WTC11 (cell line): ENCODE measurements around the gene SMAP2. TPM values are rescaled to one million over a fixed set of nuclear protein-coding genes. Genes with fewer than 3 reads are reported as not detected.

Source experiments
- ATAC-seq: fragments of 200-7000 bp; cut with Tn5 transposase; 2 replicates; pipeline ENCODE4 v1.10.0; 2021; ENCODE audit warnings: mild to moderate bottlenecking, moderate library complexity
- CTCF ChIA-PET: fragments of 300-600 bp; sonication (Branson Sonifier 250); formaldehyde crosslinking; loops from one replicate; lab custom pipeline; 2021; ENCODE audit warnings: antibody characterized with exemption; lab: Charles Lee
- POLR2A ChIA-PET: fragments of 350-600 bp; sonication (Branson Sonifier 250); formaldehyde crosslinking; loops from one replicate; lab custom pipeline; 2021; ENCODE audit warnings: antibody characterized with exemption; lab: Charles Lee
- DNase-seq: peaks from one replicate; pipeline ENCODE4 v3.0.0; 2021; ENCODE audit warnings: low spot score
- H3K27ac Mint-ChIP-seq: 2 replicates; pipeline ENCODE4 v1.8.0; 2021; ENCODE audit warnings: mixed read lengths
- H3K27me3 Mint-ChIP-seq: 2 replicates; pipeline ENCODE4 v1.8.0; 2021; ENCODE audit warnings: low read depth, mild to moderate bottlenecking, moderate library complexity, mixed read lengths
- H3K36me3 Mint-ChIP-seq: 2 replicates; pipeline ENCODE4 v1.8.0; 2021; ENCODE audit warnings: mixed read lengths
- H3K4me1 Mint-ChIP-seq: 2 replicates; pipeline ENCODE4 v1.8.0; 2022; ENCODE audit warnings: mixed read lengths
- H3K4me3 Mint-ChIP-seq: 2 replicates; pipeline ENCODE4 v1.8.0; 2021; ENCODE audit warnings: mild to moderate bottlenecking, moderate library complexity, mixed read lengths
- H3K9me3 Mint-ChIP-seq: 2 replicates; pipeline ENCODE4 v1.8.0; 2021; ENCODE audit warnings: mixed read lengths
- CREB1 ChIP-seq: sonication (generic); formaldehyde crosslinking; IDR thresholded peaks from 2 replicates; pipeline ENCODE4 v1.8.0; 2023; ENCODE audit warnings: mild to moderate bottlenecking, missing genetic modification reagents
- CTCF ChIP-seq: fragments of 200-600 bp; IDR thresholded peaks from 2 replicates; pipeline ENCODE4 v1.8.0; 2022; ENCODE audit warnings: antibody characterized with exemption
- FOXK1 ChIP-seq: sonication (generic); formaldehyde crosslinking; IDR thresholded peaks from 2 replicates; pipeline ENCODE4 v1.8.0; 2022; ENCODE audit warnings: mild to moderate bottlenecking, moderate library complexity, missing genetic modification reagents
- GABPB1 ChIP-seq: sonication (generic); formaldehyde crosslinking; IDR thresholded peaks from 2 replicates; pipeline ENCODE4 v1.8.1; 2023; ENCODE audit warnings: mild to moderate bottlenecking, missing genetic modification reagents
- PRRX2 ChIP-seq: fragments of 250-450 bp; sonication (Bioruptor Pico); IDR thresholded peaks from 2 replicates; pipeline ENCODE4 v1.8.0; 2021; ENCODE audit warnings: mild to moderate bottlenecking
- RORB ChIP-seq: fragments of 250-450 bp; sonication (Bioruptor Pico); IDR thresholded peaks from 2 replicates; pipeline ENCODE4 v1.9.0; 2021; ENCODE audit warnings: mild to moderate bottlenecking
- USF2 ChIP-seq: sonication (generic); formaldehyde crosslinking; IDR thresholded peaks from 2 replicates; pipeline ENCODE4 v1.8.1; 2023; ENCODE audit warnings: mild to moderate bottlenecking, missing genetic modification reagents, moderate library complexity
- ZNF219 ChIP-seq: sonication (generic); formaldehyde crosslinking; IDR thresholded peaks from 2 replicates; pipeline ENCODE4 v1.8.0; 2023; ENCODE audit warnings: missing genetic modification reagents, mild to moderate bottlenecking, borderline replicate concordance
- ZNF263 ChIP-seq: sonication (generic); formaldehyde crosslinking; IDR thresholded peaks from 2 replicates; pipeline ENCODE4 v1.8.1; 2022; ENCODE audit warnings: low read depth, mild to moderate bottlenecking, moderate library complexity, missing genetic modification reagents
- total RNA-seq: library from RNA; stranded (reverse); gene quantifications from 3 replicates; pipeline ENCODE4 v1.2.3, GENCODE V29; 2021
- TF ChIP-seq, protein P1 (sequence below): fragments of 250-450 bp; sonication (Bioruptor Pico); IDR thresholded peaks from 2 replicates; pipeline ENCODE4 v2.1.2; 2022; ENCODE audit warnings: mild to moderate bottlenecking, moderate library complexity
- TF ChIP-seq, protein P2 (sequence below): sonication (generic); formaldehyde crosslinking; IDR thresholded peaks from 2 replicates; pipeline ENCODE4 v1.8.0; 2022; ENCODE audit warnings: mild to moderate bottlenecking, missing genetic modification reagents
- TF ChIP-seq, protein P3 (sequence below): sonication (generic); formaldehyde crosslinking; IDR thresholded peaks from 2 replicates; pipeline ENCODE4 v1.8.0; 2022; ENCODE audit warnings: missing genetic modification reagents
- TF ChIP-seq, protein P4 (sequence below): sonication (generic); formaldehyde crosslinking; conservative IDR thresholded peaks from 2 replicates; pipeline ENCODE4 v1.8.1; 2022; ENCODE audit warnings: mild to moderate bottlenecking, missing genetic modification reagents
- TF ChIP-seq, protein P5 (sequence below): sonication (generic); formaldehyde crosslinking; IDR thresholded peaks from 2 replicates; pipeline ENCODE4 v1.8.0; 2023; ENCODE audit warnings: mild to moderate bottlenecking, missing genetic modification reagents
- TF ChIP-seq, protein P6 (sequence below): fragments of 250-450 bp; sonication (Bioruptor Pico); conservative IDR thresholded peaks from 2 replicates; pipeline ENCODE4 v1.9.0; 2021; ENCODE audit warnings: mild to moderate bottlenecking

The SMAP2 gene
- total RNA-seq, 1 experiment from 2014 or later, result 4.9 TPM

DNA sequence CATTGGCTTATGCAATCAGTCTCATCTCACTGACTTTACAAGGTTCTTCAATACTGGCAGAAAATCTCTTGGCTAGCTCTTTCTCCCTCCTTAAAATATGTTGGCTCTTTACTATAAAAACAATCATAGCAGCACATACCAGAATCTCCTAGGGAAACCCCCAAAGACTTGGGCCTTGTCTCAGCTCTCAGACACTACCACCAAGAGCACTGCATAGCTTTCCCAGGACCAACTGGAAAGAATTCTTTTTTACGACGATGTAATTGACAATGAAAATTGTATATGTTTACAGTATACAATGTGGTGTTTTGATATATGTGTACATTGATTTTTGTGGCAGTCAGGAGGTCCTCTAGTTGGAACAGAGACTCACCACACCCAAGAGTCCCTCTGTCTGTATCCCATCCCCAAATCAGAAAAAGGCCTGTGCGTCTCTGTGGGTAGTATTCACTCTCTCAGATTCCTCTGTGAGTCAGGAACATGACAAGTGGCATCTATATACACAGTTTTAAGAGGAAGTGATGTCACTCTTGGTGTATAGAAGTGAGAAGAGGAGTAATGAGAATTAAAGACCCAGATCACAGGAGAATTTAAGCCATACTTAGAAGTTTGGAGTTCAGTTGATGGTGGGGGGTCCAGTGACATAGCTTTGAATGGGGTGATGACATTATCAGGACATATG is 21.1 kb downstream of the SMAP2 start (continued):
- TF ChIP-seq, protein P1, sequence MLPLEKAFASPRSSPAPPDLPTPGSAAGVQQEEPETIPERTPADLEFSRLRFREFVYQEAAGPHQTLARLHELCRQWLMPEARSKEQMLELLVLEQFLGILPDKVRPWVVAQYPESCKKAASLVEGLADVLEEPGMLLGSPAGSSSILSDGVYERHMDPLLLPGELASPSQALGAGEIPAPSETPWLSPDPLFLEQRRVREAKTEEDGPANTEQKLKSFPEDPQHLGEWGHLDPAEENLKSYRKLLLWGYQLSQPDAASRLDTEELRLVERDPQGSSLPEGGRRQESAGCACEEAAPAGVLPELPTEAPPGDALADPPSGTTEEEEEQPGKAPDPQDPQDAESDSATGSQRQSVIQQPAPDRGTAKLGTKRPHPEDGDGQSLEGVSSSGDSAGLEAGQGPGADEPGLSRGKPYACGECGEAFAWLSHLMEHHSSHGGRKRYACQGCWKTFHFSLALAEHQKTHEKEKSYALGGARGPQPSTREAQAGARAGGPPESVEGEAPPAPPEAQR (CRISPR knock-in tag), result no peak
- no peak for TF ChIP-seq RORB
- TF ChIP-seq FOXK1 (CRISPR knock-in tag), result no peak
- TF ChIP-seq PRRX2, result no peak
- TF ChIP-seq USF2 (CRISPR knock-in tag), result no peak
- TF ChIP-seq GABPB1 (CRISPR knock-in tag), result no peak
- TF ChIP-seq CTCF, result no peak

GRCh38 chr1:40395190-40396175 is 22.0 kb downstream of the SMAP2 start:
- no peak for DNase-seq
- POLR2A ChIA-PET, result no interaction called here
- no peaks in the 10 kb centered on the region for H3K36me3 Mint-ChIP-seq
- no peak for ATAC-seq
- TF ChIP-seq, protein P2, sequence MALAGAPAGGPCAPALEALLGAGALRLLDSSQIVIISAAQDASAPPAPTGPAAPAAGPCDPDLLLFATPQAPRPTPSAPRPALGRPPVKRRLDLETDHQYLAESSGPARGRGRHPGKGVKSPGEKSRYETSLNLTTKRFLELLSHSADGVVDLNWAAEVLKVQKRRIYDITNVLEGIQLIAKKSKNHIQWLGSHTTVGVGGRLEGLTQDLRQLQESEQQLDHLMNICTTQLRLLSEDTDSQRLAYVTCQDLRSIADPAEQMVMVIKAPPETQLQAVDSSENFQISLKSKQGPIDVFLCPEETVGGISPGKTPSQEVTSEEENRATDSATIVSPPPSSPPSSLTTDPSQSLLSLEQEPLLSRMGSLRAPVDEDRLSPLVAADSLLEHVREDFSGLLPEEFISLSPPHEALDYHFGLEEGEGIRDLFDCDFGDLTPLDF (CRISPR knock-in tag), result no peak
- no peak for TF ChIP-seq CREB1 (CRISPR knock-in tag)
- TF ChIP-seq, protein P3, sequence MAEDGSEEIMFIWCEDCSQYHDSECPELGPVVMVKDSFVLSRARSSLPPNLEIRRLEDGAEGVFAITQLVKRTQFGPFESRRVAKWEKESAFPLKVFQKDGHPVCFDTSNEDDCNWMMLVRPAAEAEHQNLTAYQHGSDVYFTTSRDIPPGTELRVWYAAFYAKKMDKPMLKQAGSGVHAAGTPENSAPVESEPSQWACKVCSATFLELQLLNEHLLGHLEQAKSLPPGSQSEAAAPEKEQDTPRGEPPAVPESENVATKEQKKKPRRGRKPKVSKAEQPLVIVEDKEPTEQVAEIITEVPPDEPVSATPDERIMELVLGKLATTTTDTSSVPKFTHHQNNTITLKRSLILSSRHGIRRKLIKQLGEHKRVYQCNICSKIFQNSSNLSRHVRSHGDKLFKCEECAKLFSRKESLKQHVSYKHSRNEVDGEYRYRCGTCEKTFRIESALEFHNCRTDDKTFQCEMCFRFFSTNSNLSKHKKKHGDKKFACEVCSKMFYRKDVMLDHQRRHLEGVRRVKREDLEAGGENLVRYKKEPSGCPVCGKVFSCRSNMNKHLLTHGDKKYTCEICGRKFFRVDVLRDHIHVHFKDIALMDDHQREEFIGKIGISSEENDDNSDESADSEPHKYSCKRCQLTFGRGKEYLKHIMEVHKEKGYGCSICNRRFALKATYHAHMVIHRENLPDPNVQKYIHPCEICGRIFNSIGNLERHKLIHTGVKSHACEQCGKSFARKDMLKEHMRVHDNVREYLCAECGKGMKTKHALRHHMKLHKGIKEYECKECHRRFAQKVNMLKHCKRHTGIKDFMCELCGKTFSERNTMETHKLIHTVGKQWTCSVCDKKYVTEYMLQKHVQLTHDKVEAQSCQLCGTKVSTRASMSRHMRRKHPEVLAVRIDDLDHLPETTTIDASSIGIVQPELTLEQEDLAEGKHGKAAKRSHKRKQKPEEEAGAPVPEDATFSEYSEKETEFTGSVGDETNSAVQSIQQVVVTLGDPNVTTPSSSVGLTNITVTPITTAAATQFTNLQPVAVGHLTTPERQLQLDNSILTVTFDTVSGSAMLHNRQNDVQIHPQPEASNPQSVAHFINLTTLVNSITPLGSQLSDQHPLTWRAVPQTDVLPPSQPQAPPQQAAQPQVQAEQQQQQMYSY, result no peak
- no peak for TF ChIP-seq ZNF263 (CRISPR knock-in tag)
- no peak for TF ChIP-seq ZNF219
- TF ChIP-seq, protein P4, sequence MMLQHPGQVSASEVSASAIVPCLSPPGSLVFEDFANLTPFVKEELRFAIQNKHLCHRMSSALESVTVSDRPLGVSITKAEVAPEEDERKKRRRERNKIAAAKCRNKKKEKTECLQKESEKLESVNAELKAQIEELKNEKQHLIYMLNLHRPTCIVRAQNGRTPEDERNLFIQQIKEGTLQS (CRISPR knock-in tag), result no peak
- TF ChIP-seq, protein P5, sequence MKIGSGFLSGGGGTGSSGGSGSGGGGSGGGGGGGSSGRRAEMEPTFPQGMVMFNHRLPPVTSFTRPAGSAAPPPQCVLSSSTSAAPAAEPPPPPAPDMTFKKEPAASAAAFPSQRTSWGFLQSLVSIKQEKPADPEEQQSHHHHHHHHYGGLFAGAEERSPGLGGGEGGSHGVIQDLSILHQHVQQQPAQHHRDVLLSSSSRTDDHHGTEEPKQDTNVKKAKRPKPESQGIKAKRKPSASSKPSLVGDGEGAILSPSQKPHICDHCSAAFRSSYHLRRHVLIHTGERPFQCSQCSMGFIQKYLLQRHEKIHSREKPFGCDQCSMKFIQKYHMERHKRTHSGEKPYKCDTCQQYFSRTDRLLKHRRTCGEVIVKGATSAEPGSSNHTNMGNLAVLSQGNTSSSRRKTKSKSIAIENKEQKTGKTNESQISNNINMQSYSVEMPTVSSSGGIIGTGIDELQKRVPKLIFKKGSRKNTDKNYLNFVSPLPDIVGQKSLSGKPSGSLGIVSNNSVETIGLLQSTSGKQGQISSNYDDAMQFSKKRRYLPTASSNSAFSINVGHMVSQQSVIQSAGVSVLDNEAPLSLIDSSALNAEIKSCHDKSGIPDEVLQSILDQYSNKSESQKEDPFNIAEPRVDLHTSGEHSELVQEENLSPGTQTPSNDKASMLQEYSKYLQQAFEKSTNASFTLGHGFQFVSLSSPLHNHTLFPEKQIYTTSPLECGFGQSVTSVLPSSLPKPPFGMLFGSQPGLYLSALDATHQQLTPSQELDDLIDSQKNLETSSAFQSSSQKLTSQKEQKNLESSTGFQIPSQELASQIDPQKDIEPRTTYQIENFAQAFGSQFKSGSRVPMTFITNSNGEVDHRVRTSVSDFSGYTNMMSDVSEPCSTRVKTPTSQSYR (CRISPR knock-in tag), result no peak
- TF ChIP-seq, protein P6, sequence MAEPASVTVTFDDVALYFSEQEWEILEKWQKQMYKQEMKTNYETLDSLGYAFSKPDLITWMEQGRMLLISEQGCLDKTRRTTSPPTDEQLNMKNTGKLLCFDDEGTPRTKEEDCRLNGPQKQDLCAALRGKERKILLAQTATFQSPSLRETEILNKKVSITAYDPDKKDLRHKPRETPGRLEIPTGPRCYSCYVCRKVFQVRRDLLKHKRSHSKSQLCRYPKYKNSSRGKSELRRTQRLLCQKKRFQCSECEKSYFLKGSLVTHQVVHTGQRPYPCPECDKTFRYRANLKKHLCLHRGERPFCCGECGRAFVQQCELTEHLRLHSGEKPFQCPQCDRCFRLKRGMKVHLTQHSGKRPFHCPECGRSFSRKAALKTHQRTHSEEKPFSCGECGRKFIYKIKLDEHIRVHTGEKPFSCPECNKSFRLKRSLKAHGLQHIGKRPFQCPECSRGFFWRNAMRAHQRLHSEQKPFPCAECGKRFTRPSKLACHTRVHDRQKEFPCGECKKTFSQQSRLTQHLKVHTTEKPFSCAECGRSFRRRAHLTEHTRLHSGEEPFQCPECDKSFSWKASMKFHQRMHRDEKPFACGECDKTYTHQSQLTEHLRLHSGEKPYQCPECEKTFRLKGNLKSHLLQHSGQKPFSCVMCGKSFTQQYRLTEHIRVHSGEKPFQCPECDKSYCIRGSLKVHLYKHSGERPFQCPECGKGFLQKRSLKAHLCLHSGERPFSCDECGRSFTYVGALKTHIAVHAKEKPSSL (CRISPR knock-in tag), result no peak
- TF ChIP-seq, all 79 proteins: peak for 0
- H3K27me3 Mint-ChIP-seq, result no peaks in the 10 kb centered on the region
- no peaks in the 10 kb centered on the region for H3K4me1 Mint-ChIP-seq
- H3K9me3 Mint-ChIP-seq, result no peaks in the 10 kb centered on the region
- no peak overlapping the region for H3K27ac Mint-ChIP-seq
- CTCF ChIA-PET, result no interaction called here
- H3K4me3 Mint-ChIP-seq, result no peak overlapping the region
